ENCODE results near the gene PHPT1.

DNA sequence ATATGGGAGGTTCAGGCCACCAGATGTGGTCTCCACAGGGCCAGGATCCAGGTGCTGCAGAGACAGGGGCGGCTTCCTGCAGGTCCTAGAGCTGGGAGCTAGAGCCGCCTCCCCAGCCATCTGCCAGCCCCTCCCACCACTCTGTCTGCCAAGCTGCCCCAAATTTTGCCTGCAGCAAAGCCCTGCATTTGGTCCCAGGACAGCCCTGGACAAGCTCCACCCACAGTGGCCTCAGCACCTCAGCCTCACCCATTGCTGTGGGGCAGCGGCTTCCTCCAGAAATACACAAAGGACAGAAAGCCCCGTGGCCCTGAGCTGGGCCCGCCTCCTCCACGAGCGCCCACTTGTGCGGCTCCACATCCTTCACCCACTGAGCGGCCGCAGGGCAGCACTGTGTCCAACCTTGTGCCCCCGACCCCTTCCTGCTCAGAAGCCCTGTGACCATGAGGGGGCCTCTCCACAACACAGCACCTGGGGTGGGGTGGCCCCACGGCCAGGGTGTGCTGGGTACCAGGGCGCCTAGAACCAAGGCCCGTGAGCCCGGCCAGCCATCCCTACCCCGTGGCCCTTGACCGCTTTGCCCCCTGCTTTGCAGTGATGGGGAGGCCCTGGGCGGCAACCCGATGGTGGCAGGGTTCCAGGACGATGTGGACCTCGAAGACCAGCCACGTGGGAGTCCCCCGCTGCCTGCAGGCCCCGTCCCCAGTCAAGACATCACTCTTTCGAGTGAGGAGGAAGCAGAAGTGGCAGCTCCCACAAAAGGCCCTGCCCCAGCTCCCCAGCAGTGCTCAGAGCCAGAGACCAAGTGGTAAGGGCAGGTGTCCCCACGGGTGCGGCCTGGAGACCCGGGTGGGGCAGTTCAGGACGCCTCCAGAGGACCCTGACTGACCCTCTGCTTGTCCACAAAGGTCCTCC lies 10.6 kb upstream of the PHPT1 start:
- TF ChIP-seq, protein P1, sequence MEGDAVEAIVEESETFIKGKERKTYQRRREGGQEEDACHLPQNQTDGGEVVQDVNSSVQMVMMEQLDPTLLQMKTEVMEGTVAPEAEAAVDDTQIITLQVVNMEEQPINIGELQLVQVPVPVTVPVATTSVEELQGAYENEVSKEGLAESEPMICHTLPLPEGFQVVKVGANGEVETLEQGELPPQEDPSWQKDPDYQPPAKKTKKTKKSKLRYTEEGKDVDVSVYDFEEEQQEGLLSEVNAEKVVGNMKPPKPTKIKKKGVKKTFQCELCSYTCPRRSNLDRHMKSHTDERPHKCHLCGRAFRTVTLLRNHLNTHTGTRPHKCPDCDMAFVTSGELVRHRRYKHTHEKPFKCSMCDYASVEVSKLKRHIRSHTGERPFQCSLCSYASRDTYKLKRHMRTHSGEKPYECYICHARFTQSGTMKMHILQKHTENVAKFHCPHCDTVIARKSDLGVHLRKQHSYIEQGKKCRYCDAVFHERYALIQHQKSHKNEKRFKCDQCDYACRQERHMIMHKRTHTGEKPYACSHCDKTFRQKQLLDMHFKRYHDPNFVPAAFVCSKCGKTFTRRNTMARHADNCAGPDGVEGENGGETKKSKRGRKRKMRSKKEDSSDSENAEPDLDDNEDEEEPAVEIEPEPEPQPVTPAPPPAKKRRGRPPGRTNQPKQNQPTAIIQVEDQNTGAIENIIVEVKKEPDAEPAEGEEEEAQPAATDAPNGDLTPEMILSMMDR (IDR thresholded peaks at IDR 0.05), result no peak
- no peak for TF ChIP-seq POLR2A (IDR thresholded peaks at IDR 0.05)
